Measurements from ENCODE around the gene LPAR1. TPM values are rescaled to one million over a fixed set of nuclear protein-coding genes. Genes with fewer than 3 reads are reported as not detected.

LPAR1 gene
- total RNA-seq, 1 experiment from 2014 or later, result 11.0 TPM

DNA sequence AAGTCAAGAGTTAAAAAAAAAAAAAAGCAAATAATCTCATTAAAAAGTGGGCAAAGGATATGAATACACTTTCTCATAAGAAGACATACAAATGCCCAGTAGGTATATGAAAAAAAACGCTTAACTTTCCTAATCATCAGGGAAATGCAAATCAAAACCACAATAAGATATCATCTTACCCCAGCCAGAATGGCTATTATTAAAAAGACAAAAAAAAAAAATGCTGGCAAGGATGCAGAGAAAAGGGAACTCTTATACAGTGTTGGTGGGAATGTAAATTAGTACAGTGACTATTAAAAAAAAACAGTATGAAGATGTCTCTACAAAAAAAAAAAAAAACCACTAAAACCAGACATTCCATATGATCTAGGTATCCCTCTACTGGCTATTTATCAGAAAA lies 79.4 kb downstream of the LPAR1 start:
- CTCF ChIA-PET, result no interaction called here
- DNase-seq (ENCODE audit: low read depth, low spot score) (no peak), ATAC-seq (no peak)
- H3K27ac ChIP-seq (ENCODE audit: low read length), result no peak overlapping the region
- POLR2A ChIA-PET, result no interaction called here
- H3K9me3 ChIP-seq (ENCODE audit: control insufficient read depth, insufficient read depth, low read depth, low read length), result peaks cover 6% of the 10 kb centered on the region; the same call in 1 of the 2 replicates
- no peak overlapping the region for H3K4me3 ChIP-seq (ENCODE audit: low read depth in 2 of 2, low read length in 2 of 2)
- in situ Hi-C loops (cut with HindIII; ENCODE audit: low pct_unique_long_range_greater_than_20kb, low sequenced_read_pairs) (no loop called here), intact Hi-C loops (cut with micrococcal nuclease; ENCODE audit: unreplicated experiment) (no loop called here)
- no peak for TF ChIP-seq CTCF (IDR thresholded peaks at IDR 0.05)
- no peak for TF ChIP-seq POLR2AphosphoS5 (IDR thresholded peaks at IDR 0.05; ENCODE audit: low read depth, low read length)
- no peaks in the 10 kb centered on the region for H3K4me1 ChIP-seq (ENCODE audit: control insufficient read depth, insufficient read depth, low read length)
- no peaks in the 10 kb centered on the region for H3K36me3 ChIP-seq (ENCODE audit: control insufficient read depth, insufficient read depth, low read length)
- H3K27me3 ChIP-seq (ENCODE audit: control insufficient read depth, insufficient read depth, low read length), result no peaks in the 10 kb centered on the region
- no TSS peak for BruUV-seq (replicated peaks)

DNA sequence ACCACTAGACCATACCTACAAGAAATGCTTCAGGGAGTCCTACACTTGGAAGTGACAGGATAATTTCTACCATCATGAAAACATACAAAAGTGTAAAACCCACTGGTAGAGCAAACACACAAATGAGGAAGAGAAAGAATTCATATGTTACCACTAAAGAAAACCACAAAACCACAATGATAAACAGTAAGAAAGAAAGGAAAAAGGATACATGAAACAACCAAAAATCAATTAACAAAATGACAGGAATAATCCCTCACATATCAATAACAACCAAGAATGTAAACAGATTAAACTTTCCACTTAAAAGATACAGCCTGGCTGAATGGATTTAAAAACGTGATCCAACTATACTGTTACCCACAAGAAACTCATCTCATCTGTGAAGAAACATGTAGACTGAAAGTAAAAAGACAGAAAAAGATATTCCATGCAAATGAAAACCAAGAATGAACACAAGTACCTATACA lies 83.4 kb downstream of the LPAR1 start:
- Histone ChIP-seq H3K9me3 (ENCODE audit: control insufficient read depth, insufficient read depth, low read depth, low read length) (peaks cover 6% of the 10 kb centered on the region; the same call in 1 of the 2 replicates), H3K4me1 (ENCODE audit: control insufficient read depth, insufficient read depth, low read length) (no peaks in the 10 kb centered on the region; the same call in none of the 2 replicates), H3K36me3 (ENCODE audit: control insufficient read depth, insufficient read depth, low read length) (no peaks in the 10 kb centered on the region), H3K4me3 (ENCODE audit: low read depth in 2 of 2, low read length in 2 of 2) (no peak overlapping the region), H3K27me3 (ENCODE audit: control insufficient read depth, insufficient read depth, low read length) (no peaks in the 10 kb centered on the region), H3K27ac (ENCODE audit: low read length) (no peak overlapping the region)
- POLR2A ChIA-PET, result no interaction called here
- DNase-seq (ENCODE audit: low read depth, low spot score), result no peak
- CTCF ChIA-PET, result no interaction called here
- TF ChIP-seq TCF7L2 (IDR thresholded peaks at IDR 0.05; ENCODE audit: low read depth, low read length) (no peak), SIN3A (IDR thresholded peaks at IDR 0.05; ENCODE audit: borderline replicate concordance, insufficient read depth, low read depth, low read length) (no peak), CTCF (IDR thresholded peaks at IDR 0.05) (no peak), REST (IDR thresholded peaks at IDR 0.05; ENCODE audit: insufficient read depth in 1 of 2, low read depth in 2 of 2, low read length in 1 of 2) (no peak), POLR2AphosphoS5 (IDR thresholded peaks at IDR 0.05; ENCODE audit: low read depth, low read length) (no peak)
- in situ Hi-C loops (cut with HindIII; ENCODE audit: low pct_unique_long_range_greater_than_20kb, low sequenced_read_pairs) (no loop called here), intact Hi-C loops (cut with micrococcal nuclease; ENCODE audit: unreplicated experiment) (no loop called here)
- ATAC-seq, result no peak
- no TSS peak for BruUV-seq (replicated peaks)

Data from Panc1 (cell line).